Measurements from ENCODE around the gene MAN2A2.
"Not testable (repeated sequence)": the region's sequence is repeated elsewhere in the genome, so short reads cannot be mapped to it uniquely, and the experiment has no call there.

The MAN2A2 gene

DNA sequence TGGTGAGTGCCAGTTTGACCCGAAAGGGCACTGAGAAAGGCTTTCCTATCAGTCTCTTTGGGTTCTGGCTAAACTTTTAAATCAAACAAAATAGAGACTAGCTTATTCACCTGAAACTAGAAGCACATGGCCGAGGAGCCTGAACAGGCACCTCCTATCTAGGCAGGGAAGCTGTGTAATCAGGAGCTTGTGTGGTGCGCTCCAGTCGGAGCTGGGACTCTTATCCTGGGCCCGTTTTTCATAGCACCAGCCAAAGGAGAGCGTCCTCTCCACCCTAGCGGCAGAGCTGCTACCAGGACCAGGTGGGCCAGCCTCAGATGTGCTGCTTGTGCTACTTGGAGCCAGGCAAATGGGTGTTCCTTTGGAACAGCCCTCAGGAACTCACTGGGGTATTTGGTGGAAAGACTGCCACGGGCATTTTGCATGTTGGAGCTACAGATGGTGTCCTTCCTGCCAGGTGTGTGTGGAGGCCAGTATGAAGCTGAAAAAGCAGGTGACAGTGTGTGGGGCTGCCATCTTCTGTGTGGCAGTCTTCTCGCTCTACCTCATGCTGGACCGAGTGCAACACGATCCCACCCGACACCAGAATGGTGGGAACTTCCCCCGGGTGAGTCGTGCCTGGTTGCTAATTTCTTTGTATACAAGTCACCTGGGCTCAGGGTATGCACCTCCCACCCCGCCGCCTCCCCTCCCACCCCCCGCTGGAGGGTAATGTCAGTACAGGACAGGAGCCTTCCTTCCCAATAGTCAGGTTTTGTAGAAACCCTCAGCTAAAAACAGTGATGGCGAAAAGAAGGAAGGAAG is 833 bp downstream of the MAN2A2 start:
- no peak for DNase-seq (ENCODE audit: low read depth in 2 of 2)

- DNase-seq (ENCODE audit: low read depth in 2 of 2), result no peak
Observed at GRCh38 chr15:90904746-90905145, 1.6 kb downstream of the MAN2A2 start.

GRCh38 chr15:90905306-90906180 is 2.4 kb downstream of the MAN2A2 start:
- no peak for DNase-seq (ENCODE audit: low read depth in 2 of 2)

DNA sequence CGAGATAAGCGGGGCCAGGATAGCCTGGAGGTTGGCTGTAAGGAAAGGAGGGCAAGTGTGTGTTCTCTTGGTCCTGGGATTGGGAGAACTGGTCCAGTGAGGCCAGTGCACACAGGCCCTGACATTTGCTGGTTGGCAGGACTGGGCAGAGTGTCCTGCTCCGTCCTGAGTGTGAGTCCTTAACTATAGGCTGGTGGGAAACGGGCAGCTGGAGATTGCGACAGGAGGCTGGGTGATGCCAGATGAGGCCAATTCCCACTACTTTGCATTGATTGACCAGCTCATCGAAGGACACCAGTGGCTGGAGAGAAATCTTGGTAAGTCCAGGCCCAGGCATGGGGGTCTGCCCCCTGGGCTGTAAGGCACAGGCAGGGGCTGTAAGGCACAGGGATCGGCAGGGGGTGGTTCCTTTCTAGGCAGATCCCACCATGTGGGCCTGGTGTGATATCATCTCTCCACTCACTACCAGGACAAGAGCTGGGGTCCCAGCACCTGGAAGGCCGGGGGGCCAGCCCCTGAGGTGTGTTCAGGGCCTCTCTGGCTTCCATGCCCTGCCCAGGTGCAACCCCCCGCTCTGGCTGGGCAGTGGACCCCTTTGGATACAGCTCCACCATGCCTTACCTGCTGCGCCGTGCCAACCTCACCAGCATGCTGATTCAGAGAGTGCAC is 3.2 kb downstream of the MAN2A2 start:
- no peak for DNase-seq (ENCODE audit: low read depth in 2 of 2)

DNA sequence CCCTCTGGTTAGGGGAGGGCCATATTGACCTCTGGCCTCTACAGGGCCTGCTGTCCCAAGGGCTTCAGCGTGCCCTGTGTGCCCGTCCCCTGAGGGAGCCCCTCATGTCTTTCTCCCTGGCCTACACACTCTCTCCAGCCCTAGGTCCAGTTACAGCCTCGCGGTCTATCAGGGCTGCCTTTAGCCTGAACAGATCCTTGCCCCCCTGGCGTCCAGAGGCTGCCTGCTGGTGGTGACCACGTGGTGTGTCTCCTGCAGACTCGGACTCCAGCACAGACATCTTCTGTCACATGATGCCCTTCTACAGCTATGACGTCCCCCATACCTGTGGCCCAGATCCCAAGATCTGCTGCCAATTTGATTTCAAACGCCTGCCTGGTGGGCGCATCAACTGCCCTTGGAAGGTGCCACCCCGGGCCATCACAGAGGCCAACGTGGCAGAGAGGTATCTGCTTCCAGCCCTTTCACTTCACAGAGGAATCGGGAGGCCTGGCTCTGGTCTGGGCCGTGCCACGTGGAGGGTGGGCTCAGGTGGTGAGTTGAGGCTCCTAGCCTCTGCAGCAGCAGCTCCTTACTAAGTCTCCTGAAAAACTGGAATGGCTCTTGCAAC is 4.1 kb downstream of the MAN2A2 start:
- DNase-seq (ENCODE audit: low read depth in 2 of 2), result no peak

DNA sequence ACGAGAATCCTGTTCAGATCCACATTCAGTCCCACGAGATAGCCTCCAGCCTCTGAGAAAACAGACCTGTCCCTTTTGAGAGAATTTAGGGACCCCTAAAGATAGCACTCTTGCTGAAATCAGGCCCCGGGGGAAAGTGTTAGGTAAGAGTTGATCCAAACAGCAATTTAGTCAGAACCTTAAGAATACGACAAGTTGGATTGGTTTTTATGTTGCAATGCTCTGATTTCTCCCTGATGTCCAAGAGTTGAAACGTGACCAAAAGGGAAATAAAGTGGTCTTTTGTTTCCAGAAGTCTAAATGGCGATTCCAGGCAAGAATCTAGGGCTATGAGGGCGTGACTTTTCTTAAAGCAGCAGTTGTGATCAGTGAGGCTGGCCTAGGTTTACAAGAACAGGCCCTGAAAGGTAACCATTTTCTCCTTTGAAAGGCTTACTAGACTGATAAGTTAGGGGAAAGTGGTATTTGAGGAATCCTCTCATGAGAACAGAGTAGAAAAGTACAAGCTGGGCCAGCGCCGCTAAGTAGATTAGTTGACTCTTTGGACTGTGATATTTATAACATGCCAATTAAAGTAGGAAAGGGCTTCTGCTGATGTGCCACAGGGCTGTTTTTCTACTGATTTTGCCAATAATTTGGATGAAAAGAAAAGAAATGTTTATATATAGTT is 4.9 kb downstream of the MAN2A2 start:
- no peak for DNase-seq (ENCODE audit: low read depth in 2 of 2)

DNA sequence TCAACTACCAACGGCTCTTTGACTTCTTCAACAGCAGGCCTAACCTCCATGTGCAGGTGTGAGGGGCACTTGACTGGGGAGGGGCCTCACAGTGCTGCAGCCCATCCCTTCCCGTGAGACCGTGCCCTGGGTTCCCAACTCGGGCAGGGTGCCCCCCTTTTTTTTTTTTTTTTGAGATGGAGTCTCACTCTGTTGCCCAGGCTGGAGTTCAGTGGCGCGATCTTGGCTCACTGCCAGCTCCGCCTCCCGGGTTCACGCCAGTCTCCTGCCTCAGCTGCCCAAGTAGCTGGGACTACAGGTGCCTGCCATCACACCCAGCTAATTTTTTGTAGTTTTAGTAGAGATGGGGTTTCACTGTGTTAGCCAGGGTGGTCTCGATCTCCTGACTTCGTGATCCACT is 6.3 kb downstream of the MAN2A2 start:
- not testable (repeated sequence) for DNase-seq (ENCODE audit: low read depth in 2 of 2)

DNA sequence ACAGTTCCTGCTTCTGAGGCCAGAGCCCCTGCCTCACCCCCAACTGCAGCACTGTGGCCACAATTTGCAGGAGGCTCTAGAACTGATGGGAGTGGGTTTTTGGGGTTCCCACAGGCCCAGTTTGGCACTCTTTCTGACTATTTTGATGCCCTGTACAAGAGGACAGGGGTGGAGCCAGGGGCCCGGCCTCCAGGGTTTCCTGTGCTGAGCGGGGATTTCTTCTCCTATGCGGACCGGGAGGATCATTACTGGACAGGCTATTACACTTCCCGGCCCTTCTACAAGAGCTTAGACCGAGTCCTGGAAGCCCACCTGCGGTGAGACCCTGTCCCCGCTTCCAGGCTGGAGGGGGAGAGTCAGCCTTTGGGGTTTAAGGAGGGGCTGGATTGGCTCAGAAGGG is 6.9 kb downstream of the MAN2A2 start:
- no peak for DNase-seq (ENCODE audit: low read depth in 2 of 2)

DNA sequence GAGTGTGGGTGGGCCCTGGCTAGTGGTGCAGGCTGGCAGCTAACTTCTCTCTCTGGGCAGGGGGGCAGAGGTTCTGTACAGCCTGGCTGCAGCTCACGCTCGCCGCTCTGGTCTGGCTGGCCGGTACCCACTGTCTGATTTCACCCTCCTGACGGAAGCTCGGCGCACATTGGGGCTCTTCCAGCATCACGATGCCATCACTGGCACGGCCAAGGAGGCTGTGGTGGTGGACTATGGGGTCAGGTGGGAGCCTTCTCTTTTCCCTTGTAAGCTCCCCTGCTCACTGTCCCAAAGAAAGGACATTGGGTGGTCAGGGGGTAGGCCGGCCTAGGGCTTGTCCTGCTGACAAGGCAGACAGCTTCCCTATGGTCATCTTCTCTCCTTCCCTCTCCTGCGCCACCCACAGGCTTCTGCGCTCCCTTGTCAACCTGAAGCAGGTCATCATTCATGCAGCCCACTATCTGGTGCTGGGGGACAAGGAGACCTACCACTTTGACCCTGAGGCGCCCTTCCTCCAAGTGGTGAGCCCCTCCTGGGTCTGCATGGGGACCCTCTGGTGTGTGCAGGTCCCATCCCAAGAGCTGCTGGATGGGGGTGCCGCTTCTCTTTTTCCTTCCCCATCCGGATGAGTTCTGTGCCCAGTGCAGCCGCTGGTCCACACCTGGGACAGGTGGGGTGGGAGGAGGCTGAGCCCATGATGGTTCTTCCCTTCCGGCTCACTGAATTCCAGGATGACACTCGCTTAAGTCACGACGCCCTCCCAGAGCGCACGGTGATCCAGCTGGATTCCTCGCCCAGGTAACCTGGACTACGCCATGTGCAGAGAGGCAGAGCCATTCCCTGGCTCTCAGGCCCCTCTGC is 7.6 kb downstream of the MAN2A2 start:
- no peak for DNase-seq (ENCODE audit: low read depth in 2 of 2)

DNA sequence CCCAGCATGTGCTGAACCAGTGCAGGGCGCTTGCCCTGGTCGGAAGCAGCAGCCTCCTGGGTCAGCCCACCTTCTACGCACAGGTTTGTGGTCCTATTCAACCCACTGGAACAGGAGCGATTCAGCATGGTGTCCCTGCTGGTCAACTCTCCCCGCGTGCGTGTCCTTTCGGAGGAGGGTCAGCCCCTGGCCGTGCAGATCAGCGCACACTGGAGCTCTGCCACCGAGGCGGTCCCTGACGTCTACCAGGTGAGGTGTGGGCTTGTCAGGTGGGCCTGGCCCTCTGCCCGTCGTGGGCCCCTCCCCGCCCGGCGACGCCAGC is 8.2 kb downstream of the MAN2A2 start:
- no peak for DNase-seq (ENCODE audit: low read depth in 2 of 2)

GRCh38 chr15:90911906-90912769 is 9.0 kb downstream of the MAN2A2 start:
- DNase-seq (ENCODE audit: low read depth in 2 of 2), result no peak

DNA sequence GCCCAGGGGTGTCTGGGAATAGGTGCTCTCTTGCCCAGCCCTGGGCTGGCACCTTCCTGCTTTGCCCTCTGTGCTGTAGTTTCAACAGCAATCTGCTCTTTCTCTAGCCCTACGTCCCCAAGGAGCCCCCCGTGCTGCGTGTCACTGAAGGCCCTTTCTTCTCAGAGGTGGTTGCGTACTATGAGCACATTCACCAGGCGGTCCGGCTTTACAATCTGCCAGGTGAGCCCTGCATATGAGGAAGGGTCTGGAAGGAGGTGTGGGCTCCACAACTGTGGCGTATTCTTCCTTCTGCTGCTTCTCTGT is 9.6 kb downstream of the MAN2A2 start:
- no peak for DNase-seq (ENCODE audit: low read depth in 2 of 2)

DNA sequence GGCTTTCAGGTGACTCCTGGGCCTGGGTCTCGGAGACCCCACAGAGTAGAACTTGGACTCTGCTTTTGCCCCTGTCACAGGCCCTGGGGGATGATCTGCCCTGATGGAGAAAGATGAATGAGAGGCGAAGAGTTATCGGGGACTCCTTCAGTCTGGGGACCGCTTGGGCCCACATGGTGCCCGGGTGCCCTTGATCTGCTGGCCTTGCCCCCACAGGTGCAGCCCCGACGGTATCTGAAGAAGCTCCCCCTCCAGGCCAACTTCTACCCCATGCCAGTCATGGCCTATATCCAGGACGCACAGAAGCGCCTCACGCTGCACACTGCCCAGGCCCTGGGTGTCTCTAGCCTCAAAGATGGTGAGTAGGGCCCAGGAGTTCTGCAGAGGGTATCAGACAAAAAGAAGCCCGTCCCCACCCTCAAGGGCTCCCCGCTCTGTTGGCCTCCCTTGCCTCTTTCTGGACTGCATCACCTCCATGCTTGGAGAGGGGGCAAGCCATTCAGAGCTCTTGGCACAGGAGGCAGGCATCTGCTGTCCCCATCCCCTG is 10.4 kb downstream of the MAN2A2 start:
- no peak for DNase-seq (ENCODE audit: low read depth in 2 of 2)

GRCh38 chr15:90914305-90915080 is 11.4 kb downstream of the MAN2A2 start:
- DNase-seq (ENCODE audit: low read depth in 2 of 2), result no peak

DNA sequence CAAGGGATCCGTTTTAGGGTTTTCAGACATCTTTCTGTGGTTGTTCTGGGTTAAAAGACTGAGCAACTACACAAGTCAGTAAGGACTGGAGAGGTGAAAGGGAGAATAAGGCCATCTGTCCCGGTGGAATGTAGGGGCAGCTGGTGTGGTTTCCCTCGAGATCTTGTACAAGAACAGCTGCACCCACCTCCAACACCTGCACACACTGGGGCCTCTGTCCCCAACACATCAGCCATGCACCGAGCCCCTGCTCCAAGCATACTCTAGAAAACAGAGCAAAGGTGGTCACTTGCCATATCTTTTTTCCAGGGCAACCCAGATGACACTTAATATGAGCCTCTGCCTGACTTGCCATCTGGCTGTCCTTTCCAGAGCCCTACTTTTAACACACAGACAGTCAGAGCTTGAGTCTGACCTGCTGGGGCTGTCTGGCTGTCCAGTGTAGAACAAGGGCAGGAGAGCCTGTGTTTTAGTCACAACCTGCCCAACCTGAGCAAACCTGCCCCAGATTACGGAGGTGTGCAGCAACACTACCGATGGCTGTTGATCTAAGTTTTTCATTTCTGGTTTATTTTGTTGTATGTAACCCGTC is 12.2 kb downstream of the MAN2A2 start:
- no peak for DNase-seq (ENCODE audit: low read depth in 2 of 2)

GRCh38 chr15:90915808-90916440 is 12.8 kb downstream of the MAN2A2 start:
- DNase-seq (ENCODE audit: low read depth in 2 of 2), result no peak

DNA sequence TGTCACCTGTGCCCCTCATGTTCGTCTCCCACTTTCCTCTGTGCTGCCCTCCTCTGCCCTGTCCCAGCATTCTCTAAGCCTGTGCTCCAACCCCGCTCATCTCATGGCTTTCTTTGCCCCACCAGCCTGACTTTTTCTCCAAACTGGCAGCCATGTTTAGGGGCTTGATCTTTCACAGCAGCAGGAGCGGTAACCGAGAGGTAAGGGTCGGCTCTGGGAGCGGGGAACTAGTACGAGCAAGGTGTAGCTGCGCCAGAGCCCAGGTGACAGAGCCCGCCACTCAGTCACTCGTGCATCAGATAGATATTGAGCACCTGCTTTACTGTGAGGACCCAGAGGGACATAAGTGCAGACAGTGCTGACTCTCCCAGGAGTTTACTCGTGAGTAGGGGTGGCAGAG is 13.4 kb downstream of the MAN2A2 start:
- no peak for DNase-seq (ENCODE audit: low read depth in 2 of 2)

GRCh38 chr15:90917569-90917968 is 14.5 kb downstream of the MAN2A2 start:
- DNase-seq (ENCODE audit: low read depth in 2 of 2), result no peak

Data from stimulated activated CD4-positive, alpha-beta T cell treated with anti-CD3 and anti-CD28 coated beads, Interleukin-1b, Interleukin-23, amount 100 ng/mL, for 1 hour (primary cell).